ENCODE results near the gene CSDE1.
A peak's percentile ranks its signal among the peaks of the same experiment; 100 is the strongest.

CSDE1 gene

DNA sequence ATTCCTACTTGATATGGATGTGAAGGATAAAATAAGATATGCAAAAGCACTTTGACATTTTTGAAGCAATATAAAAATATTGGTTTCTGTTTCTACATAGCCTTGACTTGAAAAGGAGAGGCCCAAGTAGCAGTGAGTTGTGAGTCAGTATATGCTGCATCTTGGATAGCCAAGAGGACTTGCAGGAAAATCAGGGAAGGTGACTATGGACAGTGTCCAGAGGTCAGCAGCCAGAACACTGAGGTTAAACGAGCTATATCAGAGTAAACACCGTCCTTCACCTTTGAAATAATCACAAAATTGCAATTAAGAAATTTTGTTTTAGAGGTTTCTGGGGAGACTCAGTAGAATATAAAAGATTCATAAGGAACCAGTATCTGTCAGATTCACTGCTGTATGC, 55.9 kb downstream of the CSDE1 start:
- no peak for DNase-seq (ENCODE audit: low read depth in 2 of 2)

DNA sequence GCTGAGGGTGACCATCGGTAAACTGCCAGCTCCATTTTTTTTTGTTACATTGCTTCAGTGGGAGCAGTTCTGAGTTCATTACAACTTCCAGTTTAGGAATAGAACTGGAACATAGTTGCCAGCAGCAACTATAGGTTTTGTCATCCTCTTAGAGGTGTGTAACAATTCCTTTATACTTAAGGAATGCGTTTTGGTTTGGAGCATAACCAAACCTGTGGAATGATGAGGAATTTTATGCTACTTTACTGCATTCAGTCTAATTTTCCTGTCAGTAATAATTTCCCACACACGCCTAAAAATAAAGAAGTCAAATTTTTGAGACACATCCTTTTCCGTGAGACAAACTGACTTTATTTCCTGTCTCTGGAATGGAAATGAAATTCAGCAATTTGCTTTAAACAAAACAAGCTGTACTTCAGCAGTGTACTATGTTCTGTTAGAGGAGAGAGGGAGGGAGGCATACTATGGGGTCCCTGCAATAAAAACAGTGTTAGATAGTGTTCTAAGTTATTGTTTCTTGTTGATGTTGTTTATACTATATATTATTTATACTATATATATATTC, 57.7 kb downstream of the CSDE1 start:
- no peak for DNase-seq (ENCODE audit: low read depth in 2 of 2)

GRCh38 chr1:114696810-114697209, 61.0 kb downstream of the CSDE1 start:
- no peak for DNase-seq (ENCODE audit: low read depth in 2 of 2)

DNA sequence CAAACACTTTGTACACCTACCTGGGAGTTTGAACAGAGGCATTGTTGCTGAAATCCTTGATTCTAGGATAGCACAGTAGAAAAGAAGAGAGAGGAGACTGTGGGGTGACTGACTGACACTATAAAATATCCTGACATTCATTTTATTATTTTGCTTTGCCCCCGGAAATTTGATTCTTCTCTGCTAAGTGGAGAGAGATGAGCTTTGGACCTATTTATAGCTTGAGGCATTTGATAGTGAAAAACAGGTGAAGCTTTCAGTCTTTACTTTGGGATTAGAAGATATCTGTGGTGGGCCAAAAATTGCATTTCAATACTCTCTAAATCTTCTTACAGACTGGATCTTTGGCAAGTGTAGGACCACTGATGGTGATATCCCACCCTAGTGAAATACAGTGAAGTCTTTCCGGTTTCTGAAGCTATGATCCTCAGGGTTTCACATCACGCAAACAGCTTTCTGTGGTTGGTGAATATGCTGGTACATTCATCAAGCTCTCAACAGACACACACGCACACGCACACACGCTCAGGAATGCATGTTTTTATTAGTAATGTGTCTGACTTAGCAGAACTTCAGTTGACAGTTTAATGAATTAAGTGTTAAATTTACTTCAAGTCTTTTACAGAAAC, 62.2 kb downstream of the CSDE1 start, which contains the start of gene AMPD1:
Gene AMPD1 (minus strand): TSS at position 117 of the 629 bp plus-strand sequence. CDS start 75 bp downstream, at position 42.
- no peak for DNase-seq (ENCODE audit: low read depth in 2 of 2)

GRCh38 chr1:114694540-114695310, 63.1 kb downstream of the CSDE1 start:
- no peak for DNase-seq (ENCODE audit: low read depth in 2 of 2)

DNA sequence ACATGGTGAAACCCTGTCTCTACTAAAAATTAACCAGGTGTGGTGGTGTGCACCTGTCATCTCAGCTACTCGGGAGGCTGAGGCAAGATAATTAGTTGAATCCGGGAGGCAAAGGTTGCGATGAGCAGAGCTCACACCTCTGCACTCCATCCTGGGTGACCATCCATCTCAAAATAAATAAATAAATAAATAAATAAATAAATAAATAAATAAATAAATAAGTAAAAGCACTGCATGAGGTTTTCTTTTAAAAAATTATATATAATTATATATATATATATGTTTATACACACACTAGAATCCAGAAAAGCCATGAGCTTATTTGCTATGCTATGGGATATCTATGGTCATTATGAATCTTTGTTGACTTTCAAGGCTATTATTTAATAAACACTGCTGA, 64.8 kb downstream of the CSDE1 start:
- no peak for DNase-seq (ENCODE audit: low read depth in 2 of 2)

- no peak for DNase-seq (ENCODE audit: low read depth in 2 of 2)
These were observed 66.7 kb downstream of the CSDE1 start for GRCh38 chr1:114691061-114691460.

DNA sequence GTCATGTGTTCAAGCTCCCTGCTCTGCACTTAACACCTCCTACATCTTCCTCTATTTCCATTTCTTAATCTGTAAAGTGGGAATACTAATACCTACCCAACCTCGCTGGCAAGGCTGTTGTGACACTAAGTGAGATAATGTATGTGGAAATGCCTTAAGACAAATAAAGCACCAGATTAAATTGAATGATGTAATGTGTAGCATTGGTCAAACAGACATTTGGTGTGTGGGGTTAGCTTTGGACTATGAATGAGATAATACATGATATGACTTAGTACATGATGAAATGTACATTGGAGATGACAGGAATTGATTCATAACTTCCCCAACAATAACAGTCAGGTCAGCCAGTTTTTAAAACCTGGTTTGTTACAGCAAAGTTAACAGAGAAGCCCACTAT, 67.6 kb downstream of the CSDE1 start:
- DNase-seq (ENCODE audit: low read depth in 2 of 2): no peak

DNA sequence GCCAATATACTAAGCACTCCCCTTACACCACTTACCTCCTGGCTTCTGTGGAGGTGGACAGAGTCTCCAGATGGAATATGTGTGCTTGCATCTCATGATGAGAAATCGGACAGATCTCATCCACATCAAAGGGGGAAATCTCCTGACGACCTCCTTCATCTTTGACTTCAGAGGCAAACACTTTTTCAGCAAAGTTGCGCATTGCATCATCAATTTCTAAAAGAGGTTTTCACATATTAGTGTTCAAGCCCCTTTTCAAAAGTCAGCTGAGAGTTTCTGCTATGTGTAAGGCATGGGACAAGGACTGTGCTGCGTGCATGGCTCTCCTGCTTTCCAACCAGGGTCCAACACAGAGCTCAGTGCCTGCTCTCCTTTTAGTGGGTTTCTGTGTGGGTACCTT, 69.3 kb downstream of the CSDE1 start:
- no peak for DNase-seq (ENCODE audit: low read depth in 2 of 2)

GRCh38 chr1:114685851-114686250, 71.9 kb downstream of the CSDE1 start:
- no peak for DNase-seq (ENCODE audit: low read depth in 2 of 2)

- DNase-seq (ENCODE audit: low read depth in 2 of 2): no peak
These were observed 80.1 kb downstream of the CSDE1 start for GRCh38 chr1:114677691-114678090.

GRCh38 chr1:114676115-114676514, 81.7 kb downstream of the CSDE1 start:
- no peak for DNase-seq (ENCODE audit: low read depth in 2 of 2)

DNA sequence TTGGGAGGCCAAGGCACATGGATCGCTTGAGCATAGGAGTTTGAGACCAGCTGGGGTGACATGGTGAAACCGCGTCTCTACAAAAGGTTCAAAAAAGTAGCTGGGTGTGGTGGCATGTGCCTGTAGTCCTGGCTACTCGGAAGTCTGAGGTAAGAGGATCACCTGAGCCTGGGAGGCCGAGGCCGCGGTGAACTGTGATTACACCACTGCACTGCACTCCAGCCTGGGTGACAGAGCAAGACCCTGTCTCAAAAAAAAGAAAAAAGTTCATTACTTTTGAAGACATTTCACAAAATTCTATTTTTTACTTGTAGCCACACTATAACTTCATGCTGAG, 85.9 kb downstream of the CSDE1 start:
- no peak for DNase-seq (ENCODE audit: low read depth in 2 of 2)

DNA sequence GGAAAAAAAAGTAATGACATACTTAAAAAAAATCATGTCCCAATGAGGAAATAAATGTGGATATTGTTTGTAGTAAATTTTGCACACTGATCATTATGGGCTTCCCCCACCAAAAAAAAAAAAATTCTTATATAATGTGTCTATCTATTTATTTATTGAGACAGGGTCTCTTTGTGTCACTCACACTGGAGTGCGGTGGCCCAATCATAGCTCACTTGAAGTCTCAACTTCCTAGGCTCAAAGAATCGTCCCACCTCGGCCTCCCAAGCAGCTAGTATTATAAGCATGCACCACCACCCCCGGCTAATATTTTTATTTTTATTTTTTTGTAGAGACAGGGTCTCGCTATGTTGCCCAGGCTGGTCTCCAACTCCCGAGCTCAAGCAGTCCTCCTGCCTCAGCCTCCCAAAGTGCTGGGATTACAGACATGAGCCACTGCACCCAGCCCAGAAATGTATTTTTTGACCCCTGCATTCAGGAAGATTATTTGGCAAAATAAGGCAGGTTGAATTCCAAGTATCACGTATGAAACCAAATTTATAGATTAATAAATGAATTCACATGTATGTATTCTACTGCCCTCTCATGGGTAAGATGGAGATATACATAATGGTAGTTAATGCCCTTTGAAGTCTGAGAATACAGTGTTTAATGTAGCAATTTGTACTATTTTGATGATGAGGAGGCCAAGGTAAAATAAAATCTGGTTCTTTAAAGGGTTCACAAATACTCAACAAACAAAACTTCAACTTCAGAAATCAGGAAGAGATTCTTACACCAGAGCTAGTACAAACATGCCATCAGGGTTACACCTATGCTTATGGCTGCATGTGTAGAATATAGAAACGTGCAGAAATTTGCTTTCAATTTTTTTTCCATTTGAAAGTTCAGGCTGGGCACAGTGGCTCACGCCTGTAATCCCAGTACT, 86.5 kb downstream of the CSDE1 start:
- DNase-seq (ENCODE audit: low read depth in 2 of 2): no peak

- DNase-seq (ENCODE audit: low read depth in 2 of 2): peak; percentile 82 to 87
These were observed 87.4 kb downstream of the CSDE1 start for GRCh38 chr1:114670083-114671010.

GRCh38 chr1:114669562-114670082, 88.2 kb downstream of the CSDE1 start, which contains the start of gene DENND2C:
TSS of gene DENND2C (minus strand) at chr1:114670049. CDS start at chr1:114625984, 44,065 bp downstream.
- DNase-seq (ENCODE audit: low read depth in 2 of 2): no peak

DNA sequence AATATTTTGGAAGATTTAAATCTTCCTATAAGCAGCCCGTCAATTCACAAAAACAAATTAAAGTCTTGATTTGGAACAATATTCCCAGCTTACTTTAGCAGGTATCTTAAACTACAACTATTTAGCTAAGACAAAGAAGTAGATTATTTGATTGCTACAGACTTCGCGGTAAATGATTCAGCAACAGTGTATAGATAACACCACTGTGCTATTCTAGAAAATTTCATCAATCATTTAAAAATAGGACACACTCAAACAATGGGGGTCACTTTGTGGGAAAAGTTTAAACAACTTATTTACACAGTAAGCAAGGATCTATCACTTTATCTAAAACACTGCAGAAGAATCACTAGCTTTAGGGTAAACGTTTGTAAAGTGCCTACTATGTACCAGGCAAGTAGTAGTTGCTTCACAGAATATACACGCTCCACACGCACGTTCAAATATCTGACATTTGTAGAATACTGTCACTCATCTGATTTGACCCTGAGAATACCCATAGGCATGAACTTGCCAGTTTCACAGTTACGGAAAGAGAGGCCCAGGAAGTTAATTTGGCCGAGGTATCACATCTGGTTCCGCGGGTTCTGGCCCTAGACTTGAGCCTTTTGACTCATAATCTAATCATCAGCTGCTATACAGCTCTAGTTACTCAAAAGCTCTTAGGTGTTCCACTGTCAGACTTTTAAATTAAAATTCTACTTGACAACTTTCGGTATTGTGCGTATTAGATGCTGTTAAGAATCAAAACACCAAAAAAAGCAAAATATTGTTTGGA, 88.8 kb downstream of the CSDE1 start:
- DNase-seq (ENCODE audit: low read depth in 2 of 2): no peak

- no peak for DNase-seq (ENCODE audit: low read depth in 2 of 2)
These were observed 89.4 kb downstream of the CSDE1 start for GRCh38 chr1:114668373-114668772.

DNA sequence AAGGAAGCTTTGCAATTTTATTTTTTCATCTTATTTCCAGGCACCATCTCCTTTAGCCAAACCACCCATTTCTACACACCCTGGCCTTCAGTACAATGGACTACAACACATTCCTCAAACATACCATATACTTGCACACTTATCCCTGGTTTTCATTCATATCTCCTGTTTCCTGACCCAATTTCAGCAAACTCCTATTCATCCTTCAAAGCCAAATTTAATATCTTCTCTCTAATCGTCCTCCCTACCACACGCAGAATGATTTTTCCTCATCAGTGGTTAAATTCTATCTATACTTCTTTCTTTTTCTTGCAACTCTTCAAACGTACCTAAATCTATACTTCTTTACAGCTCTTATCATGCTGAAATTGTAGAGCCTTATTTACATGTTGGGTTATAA, 90.8 kb downstream of the CSDE1 start:
- DNase-seq (ENCODE audit: low read depth in 2 of 2): no peak
